NB4 (cell line): ENCODE data around the gene ABCE1.
A peak's percentile ranks its signal among the peaks of the same experiment; 100 is the strongest.

Experiments used
- DNase-seq: peaks from one replicate; pipeline ENCODE4 v3.0.0; 2010; ENCODE audit warnings: low read depth
- H3K4me3 ChIP-seq: one replicate; pipeline ENCODE4 v1.5.1; 2011; ENCODE audit warnings: mild to moderate bottlenecking, low read depth, low read length, moderate library complexity
- MYC ChIP-seq: IDR thresholded peaks from 2 replicates; pipeline ENCODE4 v1.6.1; 2011; ENCODE audit warnings: low read depth, low read length
- POLR2A ChIP-seq: IDR thresholded peaks from 2 replicates; pipeline ENCODE4 v1.6.1; 2011; ENCODE audit warnings: mild to moderate bottlenecking; ENCODE audit not compliant: insufficient read length; ENCODE audit errors: extremely low read depth
- TF ChIP-seq, protein P1 (sequence below): IDR thresholded peaks from one replicate; pipeline ENCODE4 v1.5.1; 2012; ENCODE audit warnings: low read depth, low read length
- TF ChIP-seq, protein P2 (sequence below): IDR thresholded peaks from 2 replicates; pipeline ENCODE4 v1.6.1; 2011; ENCODE audit warnings: low read depth, low read length

ABCE1 gene

DNA sequence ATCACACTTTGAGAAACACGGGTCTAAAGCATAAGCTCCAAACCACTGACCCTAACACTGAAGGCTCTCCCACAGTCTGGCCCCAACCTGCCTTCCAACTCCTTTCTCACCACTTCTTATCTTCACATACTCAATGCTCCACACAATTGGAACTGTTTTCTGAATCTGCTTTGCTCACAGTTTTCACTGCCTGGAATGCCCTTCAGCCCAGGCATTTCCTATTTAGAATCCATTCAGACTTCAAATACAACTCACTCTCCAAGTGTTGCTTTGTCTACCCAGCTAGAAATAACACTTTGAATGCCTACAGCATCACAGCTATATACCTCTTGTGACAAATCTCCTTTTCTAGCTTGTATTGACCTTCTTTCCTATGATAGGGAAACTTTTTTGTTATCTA lies 72.1 kb downstream of the ABCE1 start:
- no peak overlapping the region for H3K4me3 ChIP-seq
- TF ChIP-seq MYC (no peak), POLR2A (no peak)
- TF ChIP-seq, protein P1, sequence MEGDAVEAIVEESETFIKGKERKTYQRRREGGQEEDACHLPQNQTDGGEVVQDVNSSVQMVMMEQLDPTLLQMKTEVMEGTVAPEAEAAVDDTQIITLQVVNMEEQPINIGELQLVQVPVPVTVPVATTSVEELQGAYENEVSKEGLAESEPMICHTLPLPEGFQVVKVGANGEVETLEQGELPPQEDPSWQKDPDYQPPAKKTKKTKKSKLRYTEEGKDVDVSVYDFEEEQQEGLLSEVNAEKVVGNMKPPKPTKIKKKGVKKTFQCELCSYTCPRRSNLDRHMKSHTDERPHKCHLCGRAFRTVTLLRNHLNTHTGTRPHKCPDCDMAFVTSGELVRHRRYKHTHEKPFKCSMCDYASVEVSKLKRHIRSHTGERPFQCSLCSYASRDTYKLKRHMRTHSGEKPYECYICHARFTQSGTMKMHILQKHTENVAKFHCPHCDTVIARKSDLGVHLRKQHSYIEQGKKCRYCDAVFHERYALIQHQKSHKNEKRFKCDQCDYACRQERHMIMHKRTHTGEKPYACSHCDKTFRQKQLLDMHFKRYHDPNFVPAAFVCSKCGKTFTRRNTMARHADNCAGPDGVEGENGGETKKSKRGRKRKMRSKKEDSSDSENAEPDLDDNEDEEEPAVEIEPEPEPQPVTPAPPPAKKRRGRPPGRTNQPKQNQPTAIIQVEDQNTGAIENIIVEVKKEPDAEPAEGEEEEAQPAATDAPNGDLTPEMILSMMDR: no peak
- TF ChIP-seq, protein P2, sequence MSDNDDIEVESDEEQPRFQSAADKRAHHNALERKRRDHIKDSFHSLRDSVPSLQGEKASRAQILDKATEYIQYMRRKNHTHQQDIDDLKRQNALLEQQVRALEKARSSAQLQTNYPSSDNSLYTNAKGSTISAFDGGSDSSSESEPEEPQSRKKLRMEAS: no peak
- no peak for DNase-seq

DNA sequence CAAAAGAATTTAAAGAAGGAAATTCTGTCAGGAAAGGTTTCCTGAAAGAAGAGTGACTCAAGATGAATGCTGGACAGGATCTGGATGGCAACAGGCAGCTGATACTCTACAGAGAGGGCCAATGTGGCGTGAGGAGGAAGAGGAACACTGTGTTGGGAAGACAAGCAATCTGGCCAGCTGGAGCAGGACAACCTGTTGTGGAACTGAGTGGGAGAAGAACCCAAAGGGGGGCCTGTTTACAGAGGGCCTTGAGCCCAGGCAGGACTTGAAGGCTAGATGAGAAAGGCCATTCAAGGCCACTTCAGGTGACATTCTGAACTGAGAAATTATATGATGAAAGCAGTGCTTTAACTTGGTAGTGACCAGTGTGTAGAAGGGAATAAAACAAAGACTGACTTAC lies 73.8 kb downstream of the ABCE1 start:
- DNase-seq: no peak
- H3K4me3 ChIP-seq: no peak overlapping the region
- no peak for TF ChIP-seq POLR2A
- TF ChIP-seq, protein P1: no peak
- TF ChIP-seq MYC: no peak
- TF ChIP-seq, protein P2: no peak

DNA sequence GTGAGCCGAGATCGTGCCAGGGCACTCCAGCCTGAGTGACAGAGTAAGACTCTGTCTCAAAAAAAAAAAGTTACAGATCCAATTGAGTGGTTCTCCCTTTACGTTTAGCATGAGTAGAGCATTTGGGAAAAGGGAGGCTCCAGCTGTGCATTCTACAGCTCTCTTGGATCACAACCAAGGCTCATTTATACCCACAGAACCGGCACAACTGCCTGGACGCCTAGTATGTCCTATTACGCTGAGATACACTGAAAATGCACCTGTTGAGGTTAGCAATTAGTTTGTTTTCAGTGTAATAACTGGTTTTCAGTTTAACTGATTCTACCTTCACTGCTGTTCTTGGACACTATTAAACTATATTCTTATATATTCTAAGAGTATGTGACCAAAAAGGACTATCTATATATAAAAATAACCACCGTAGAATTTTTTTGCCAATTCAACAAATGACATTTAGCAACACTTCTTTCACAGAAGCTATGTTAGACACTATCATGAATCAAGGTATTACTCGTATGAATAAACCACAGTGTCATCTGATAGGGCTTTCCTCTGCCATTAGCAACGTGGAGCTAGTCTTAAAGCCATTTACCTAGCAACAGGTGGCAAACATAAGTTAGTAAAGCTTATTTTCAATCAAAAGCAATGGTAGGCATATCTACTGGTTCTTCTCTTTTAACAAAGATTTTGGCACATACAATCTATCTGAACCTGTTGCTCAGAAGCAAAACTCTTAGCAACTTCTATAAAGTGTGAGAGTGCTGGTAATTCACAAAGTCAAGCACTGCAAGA lies 78.7 kb downstream of the ABCE1 start:
- DNase-seq: peak; percentile 6
- H3K4me3 ChIP-seq: peak overlapping the region; percentile 83

DNA sequence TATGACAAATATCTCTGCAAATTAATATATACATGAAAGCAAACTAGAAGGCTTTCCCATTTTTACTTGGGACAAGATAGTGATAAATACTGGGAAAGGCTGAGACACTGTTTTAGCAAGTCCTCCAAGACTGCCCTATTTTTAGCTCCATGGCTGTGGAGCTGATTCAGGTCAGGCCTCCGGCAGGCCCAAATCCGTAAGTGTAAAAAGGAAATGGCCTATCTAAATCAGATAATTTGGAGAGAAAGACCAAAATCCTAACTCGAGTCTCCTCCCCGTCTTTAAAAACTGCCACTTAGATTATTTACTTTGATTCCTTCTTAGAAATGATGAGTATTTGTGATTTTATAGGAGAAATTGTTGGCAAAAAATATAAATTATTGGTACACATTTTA lies 79.4 kb downstream of the ABCE1 start:
- peak; percentile 44 for DNase-seq
- no peak for TF ChIP-seq POLR2A
- TF ChIP-seq MYC: no peak
- TF ChIP-seq, protein P1: no peak
- TF ChIP-seq, protein P2: no peak
- H3K4me3 ChIP-seq: peak overlapping the region; percentile 83

More for the DNA sequence above, 78.7 kb downstream of the ABCE1 start:
- TF ChIP-seq MYC: no peak
- TF ChIP-seq, protein P1: no peak
- no peak for TF ChIP-seq POLR2A
- TF ChIP-seq, protein P2: no peak

DNA sequence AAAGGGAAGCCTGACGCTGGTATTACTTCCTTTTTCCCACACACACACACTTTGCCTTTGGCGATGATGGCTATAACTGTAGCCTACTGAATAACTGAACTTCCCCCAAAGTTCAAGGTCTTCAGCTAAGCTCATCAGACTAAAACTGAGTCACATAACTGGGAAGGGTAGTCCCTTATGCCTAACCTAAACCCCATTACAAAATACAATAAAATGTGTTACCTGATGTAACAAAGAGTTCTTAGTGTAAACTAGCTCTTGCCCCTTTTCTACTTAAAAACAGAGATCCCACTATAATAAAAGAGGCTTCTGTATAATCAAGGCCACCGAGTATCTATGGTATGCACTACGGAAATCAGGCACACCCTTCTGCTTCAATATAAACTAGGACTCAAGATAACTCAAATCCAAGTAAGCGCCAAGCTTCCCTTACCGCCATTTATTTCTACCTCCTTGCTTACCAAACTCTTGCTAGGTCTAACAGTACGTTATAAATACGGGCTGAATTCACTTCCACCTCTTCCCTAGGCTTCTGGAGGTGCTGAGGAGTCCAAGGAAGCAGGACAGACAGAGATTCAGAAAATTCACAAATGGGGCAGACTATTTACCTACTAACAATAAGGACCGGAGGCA lies 79.9 kb downstream of the ABCE1 start:
- peak overlapping the region; percentile 83 for H3K4me3 ChIP-seq
- DNase-seq: peak; percentile 78
- TF ChIP-seq MYC: no peak
- TF ChIP-seq POLR2A: no peak
- TF ChIP-seq, protein P2: no peak
- TF ChIP-seq, protein P1: no peak
